ENCODE results near the gene ACACB.

ACACB gene

DNA sequence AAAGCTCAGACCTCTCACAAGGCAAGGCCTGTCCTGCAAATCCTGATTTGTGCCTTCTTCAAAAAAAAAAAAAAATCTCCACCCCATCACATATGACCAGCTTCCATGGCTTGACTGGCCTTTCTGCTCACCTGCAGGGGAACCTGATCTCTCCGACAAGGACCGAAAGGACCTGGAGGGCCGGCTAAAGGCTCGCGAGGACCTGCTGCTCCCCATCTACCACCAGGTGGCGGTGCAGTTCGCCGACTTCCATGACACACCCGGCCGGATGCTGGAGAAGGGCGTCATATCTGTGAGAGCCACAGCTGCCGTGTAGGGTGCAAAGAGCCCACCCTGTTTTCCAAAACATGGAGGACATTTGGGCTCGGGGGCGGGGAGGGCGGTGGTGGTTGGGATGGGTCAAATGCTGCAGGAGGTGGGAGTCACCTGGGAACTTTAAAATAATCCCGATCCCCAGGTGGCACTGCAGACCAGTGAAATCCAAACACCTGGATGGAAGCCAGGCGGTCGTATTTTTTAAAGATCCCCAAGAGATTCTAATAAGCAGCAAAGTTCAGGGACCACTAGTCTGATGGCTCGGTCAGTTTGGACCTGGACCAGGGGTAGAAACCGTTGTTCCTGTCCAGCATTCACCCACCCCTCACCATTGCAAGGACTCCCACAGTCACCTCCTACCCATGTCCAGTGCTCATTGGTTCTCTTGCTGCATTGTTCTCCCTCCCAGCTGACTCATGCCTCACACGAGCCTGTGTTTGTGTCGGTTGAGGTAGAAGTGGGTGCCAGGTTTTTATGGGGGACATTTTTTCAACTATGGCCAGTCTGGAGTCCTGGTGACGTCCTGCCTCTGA lies 147.9 kb downstream of the ACACB start:
- no peak overlapping the region for H3K4me2 ChIP-seq (ENCODE audit: low read length)
- no peaks in the 10 kb centered on the region for H3K36me3 ChIP-seq (ENCODE audit: insufficient read depth, low read length)
- H3K27ac ChIP-seq (ENCODE audit: low read depth, low read length, poor library complexity, severe bottlenecking), result no peak overlapping the region
- H4K20me1 ChIP-seq (ENCODE audit: insufficient read depth, low read length), result no peaks in the 10 kb centered on the region
- no peak overlapping the region for H3K9ac ChIP-seq (ENCODE audit: low read length)
- H3K9me2 ChIP-seq (ENCODE audit: low read depth, low read length), result no peaks in the 10 kb centered on the region
- TF ChIP-seq EZH2 (IDR thresholded peaks at IDR 0.05; ENCODE audit: borderline replicate concordance, low read length) (no peak), CTCF (IDR thresholded peaks at IDR 0.05; ENCODE audit: low read length) (peak; percentile 67)
- no peak overlapping the region for H3K4me3 ChIP-seq (ENCODE audit: low read depth, low read length, poor library complexity, severe bottlenecking)
- no peaks in the 10 kb centered on the region for H3K9me3 ChIP-seq (ENCODE audit: low read length)
- no peaks in the 10 kb centered on the region for H3K27me3 ChIP-seq (ENCODE audit: insufficient read depth, low read length)
- no peaks in the 10 kb centered on the region for H3K4me1 ChIP-seq (ENCODE audit: insufficient read depth, low read length, severe bottlenecking)
- no peak overlapping the region for H2AFZ ChIP-seq (ENCODE audit: low read length)
- H3F3A ChIP-seq (ENCODE audit: insufficient read depth, low read length), result no peaks in the 10 kb centered on the region
- no peaks in the 10 kb centered on the region for H3K79me2 ChIP-seq (ENCODE audit: insufficient read depth, low read length)

- no peaks in the 10 kb centered on the region for H4K20me1 ChIP-seq (ENCODE audit: insufficient read depth, low read length)
- H3K27ac ChIP-seq (ENCODE audit: low read depth, low read length, poor library complexity, severe bottlenecking), result no peak overlapping the region
- H3F3A ChIP-seq (ENCODE audit: insufficient read depth, low read length), result no peaks in the 10 kb centered on the region
- no peak overlapping the region for H3K4me2 ChIP-seq (ENCODE audit: low read length)
- H3K9me3 ChIP-seq (ENCODE audit: low read length), result no peaks in the 10 kb centered on the region
- H3K9me2 ChIP-seq (ENCODE audit: low read depth, low read length), result no peaks in the 10 kb centered on the region
- TF ChIP-seq CTCF (IDR thresholded peaks at IDR 0.05; ENCODE audit: low read length) (no peak), EZH2 (IDR thresholded peaks at IDR 0.05; ENCODE audit: borderline replicate concordance, low read length) (no peak)
- no peaks in the 10 kb centered on the region for H3K4me1 ChIP-seq (ENCODE audit: insufficient read depth, low read length, severe bottlenecking)
- no peak overlapping the region for H3K4me3 ChIP-seq (ENCODE audit: low read depth, low read length, poor library complexity, severe bottlenecking)
- no peaks in the 10 kb centered on the region for H3K27me3 ChIP-seq (ENCODE audit: insufficient read depth, low read length)
- H3K9ac ChIP-seq (ENCODE audit: low read length), result no peak overlapping the region
- no peak overlapping the region for H2AFZ ChIP-seq (ENCODE audit: low read length)
- H3K36me3 ChIP-seq (ENCODE audit: insufficient read depth, low read length), result no peaks in the 10 kb centered on the region
- no peaks in the 10 kb centered on the region for H3K79me2 ChIP-seq (ENCODE audit: insufficient read depth, low read length)
Observed at GRCh38 chr12:109264943-109265650, 148.7 kb downstream of the ACACB start.

DNA sequence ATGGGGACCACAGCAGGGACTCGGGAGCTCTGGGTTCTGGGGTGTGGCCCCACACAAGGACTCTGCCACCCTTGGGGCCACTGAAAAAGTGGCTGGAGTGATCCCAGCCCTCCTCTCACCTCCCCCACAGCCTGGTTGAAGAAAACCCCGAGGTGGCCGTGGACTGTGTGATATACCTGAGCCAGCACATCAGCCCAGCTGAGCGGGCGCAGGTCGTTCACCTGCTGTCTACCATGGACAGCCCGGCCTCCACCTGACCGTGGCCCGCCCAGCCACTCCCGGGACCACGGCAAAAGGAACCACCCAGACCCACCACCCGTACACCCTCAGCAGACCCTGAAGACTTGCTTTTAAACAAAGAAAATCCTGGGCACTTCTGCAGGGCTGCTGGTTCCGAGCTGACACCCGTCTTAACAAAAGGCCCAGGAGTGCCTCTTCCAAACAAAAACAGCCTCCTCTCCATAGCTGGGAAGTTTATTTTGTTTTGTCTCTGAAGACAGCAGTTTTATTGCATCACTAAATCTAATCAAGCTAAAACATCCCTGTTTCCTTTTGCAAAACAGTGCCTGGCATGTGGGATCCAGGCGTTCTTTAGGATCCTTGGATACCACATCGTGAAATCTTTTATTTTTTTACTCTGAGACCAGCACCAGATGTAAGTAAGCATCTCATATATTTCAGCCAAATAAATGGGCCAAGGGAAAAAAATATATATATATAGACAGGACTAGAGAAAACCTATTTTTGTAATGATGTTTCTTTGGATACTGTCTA lies 149.9 kb downstream of the ACACB start:
- Histone ChIP-seq H3K79me2 (ENCODE audit: insufficient read depth, low read length) (no peaks in the 10 kb centered on the region), H2AFZ (ENCODE audit: low read length) (no peak overlapping the region), H3K27me3 (ENCODE audit: insufficient read depth, low read length) (no peaks in the 10 kb centered on the region), H3K36me3 (ENCODE audit: insufficient read depth, low read length) (no peaks in the 10 kb centered on the region), H3K9me3 (ENCODE audit: low read length) (no peaks in the 10 kb centered on the region), H3K4me1 (ENCODE audit: insufficient read depth, low read length, severe bottlenecking) (no peaks in the 10 kb centered on the region), H3K9me2 (ENCODE audit: low read depth, low read length) (no peaks in the 10 kb centered on the region), H3K27ac (ENCODE audit: low read depth, low read length, poor library complexity, severe bottlenecking) (no peak overlapping the region), H4K20me1 (ENCODE audit: insufficient read depth, low read length) (no peaks in the 10 kb centered on the region), H3F3A (ENCODE audit: insufficient read depth, low read length) (no peaks in the 10 kb centered on the region), H3K4me2 (ENCODE audit: low read length) (no peak overlapping the region), H3K9ac (ENCODE audit: low read length) (no peak overlapping the region), H3K4me3 (ENCODE audit: low read depth, low read length, poor library complexity, severe bottlenecking) (no peak overlapping the region)
- no peak for TF ChIP-seq CTCF (IDR thresholded peaks at IDR 0.05; ENCODE audit: low read length)
- no peak for TF ChIP-seq EZH2 (IDR thresholded peaks at IDR 0.05; ENCODE audit: borderline replicate concordance, low read length)

Data from OCI-LY1 (cell line).